Stimulated activated CD8-positive, alpha-beta memory T cell treated with anti-CD3 and anti-CD28 coated beads, Interleukin-12 subunit alpha, Interleukin-12 subunit beta, amount 100 ng/mL, for 1 hour (primary cell): ENCODE data around the gene MYOG.

Experiments
- DNase-seq: peaks from one replicate; pipeline ENCODE4 v3.0.0-alpha.2; 2020; ENCODE audit warnings: low read depth

Gene MYOG

GRCh38 chr1:203085528-203086406 is at the start of gene MYOG:
Gene MYOG (minus strand): TSS chr1:203086012. CDS start chr1:203085961, 51 bp downstream.
- DNase-seq = no peak

GRCh38 chr1:203133970-203134725 is 48.3 kb upstream of the MYOG start:
- DNase-seq = no peak

- DNase-seq = no peak
These were observed 45.9 kb upstream of the MYOG start for GRCh38 chr1:203131548-203132200.

- no peak for DNase-seq
These were observed 44.7 kb upstream of the MYOG start for GRCh38 chr1:203130358-203130985.

GRCh38 chr1:203129501-203130231 is 43.9 kb upstream of the MYOG start:
- DNase-seq = no peak

- no peak for DNase-seq
These were observed 43.1 kb upstream of the MYOG start for GRCh38 chr1:203128716-203129500.

- no peak for DNase-seq
These were observed 42.6 kb upstream of the MYOG start for GRCh38 chr1:203128431-203128715.

- DNase-seq = no peak
These were observed 42.0 kb upstream of the MYOG start, which contains the start of gene ADORA1 for GRCh38 chr1:203127666-203128430. Gene ADORA1 (plus strand): TSS chr1:203127726. CDS start chr1:203128842, 1,116 bp downstream.

- DNase-seq = no peak
These were observed 41.3 kb upstream of the MYOG start for GRCh38 chr1:203126866-203127665.

GRCh38 chr1:203126151-203126865 is 40.5 kb upstream of the MYOG start:
- no peak for DNase-seq

GRCh38 chr1:203124546-203125317 is 38.9 kb upstream of the MYOG start:
- DNase-seq = no peak

GRCh38 chr1:203124011-203124410 is 38.2 kb upstream of the MYOG start:
- DNase-seq = no peak

- DNase-seq = no peak
These were observed 36.3 kb upstream of the MYOG start for GRCh38 chr1:203122159-203122558.

- DNase-seq = no peak
These were observed 35.6 kb upstream of the MYOG start for GRCh38 chr1:203121186-203122015.

GRCh38 chr1:203120325-203121153 is 34.7 kb upstream of the MYOG start:
- no peak for DNase-seq
